ENCODE measurements around the gene ANKRD44.
A peak's percentile ranks its signal among the peaks of the same experiment; 100 is the strongest.

Gene ANKRD44

DNA sequence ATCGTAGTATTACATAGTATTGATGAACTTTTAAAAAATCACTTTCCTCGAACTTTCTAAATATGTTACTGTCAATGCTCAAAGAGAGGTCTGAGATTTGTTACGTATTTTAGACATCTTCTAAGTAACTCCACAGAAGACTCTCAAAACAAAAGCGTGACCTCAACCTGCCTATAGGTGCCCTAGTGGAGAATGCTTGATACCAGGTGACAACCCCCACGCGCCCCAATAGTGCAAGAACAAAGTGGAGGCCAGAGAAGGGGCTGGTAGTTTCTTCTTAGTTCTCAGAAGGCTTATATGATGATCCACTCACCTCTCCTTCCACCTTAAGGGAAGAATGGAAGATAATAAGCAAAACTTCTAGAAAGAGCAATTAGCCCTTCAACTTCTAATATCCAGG lies 102.6 kb downstream of the ANKRD44 start:
- no peak for TF ChIP-seq EZH2 (IDR thresholded peaks at IDR 0.05; ENCODE audit: borderline replicate concordance, low read length)
- TF ChIP-seq, protein P1, sequence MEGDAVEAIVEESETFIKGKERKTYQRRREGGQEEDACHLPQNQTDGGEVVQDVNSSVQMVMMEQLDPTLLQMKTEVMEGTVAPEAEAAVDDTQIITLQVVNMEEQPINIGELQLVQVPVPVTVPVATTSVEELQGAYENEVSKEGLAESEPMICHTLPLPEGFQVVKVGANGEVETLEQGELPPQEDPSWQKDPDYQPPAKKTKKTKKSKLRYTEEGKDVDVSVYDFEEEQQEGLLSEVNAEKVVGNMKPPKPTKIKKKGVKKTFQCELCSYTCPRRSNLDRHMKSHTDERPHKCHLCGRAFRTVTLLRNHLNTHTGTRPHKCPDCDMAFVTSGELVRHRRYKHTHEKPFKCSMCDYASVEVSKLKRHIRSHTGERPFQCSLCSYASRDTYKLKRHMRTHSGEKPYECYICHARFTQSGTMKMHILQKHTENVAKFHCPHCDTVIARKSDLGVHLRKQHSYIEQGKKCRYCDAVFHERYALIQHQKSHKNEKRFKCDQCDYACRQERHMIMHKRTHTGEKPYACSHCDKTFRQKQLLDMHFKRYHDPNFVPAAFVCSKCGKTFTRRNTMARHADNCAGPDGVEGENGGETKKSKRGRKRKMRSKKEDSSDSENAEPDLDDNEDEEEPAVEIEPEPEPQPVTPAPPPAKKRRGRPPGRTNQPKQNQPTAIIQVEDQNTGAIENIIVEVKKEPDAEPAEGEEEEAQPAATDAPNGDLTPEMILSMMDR (IDR thresholded peaks at IDR 0.05; ENCODE audit: low read length) = peak; percentile 20; the same call in 1 of the 2 replicates
- Histone ChIP-seq H3K27ac (ENCODE audit: low read depth, low read length, poor library complexity, severe bottlenecking) (peak overlapping the region; percentile 68), H4K20me1 (ENCODE audit: insufficient read depth, low read length) (no peaks in the 10 kb centered on the region), H3K9ac (ENCODE audit: low read length) (peak overlapping the region; percentile 40; the same call in 1 of the 2 replicates), H2AFZ (ENCODE audit: low read length) (no peak overlapping the region), H3K27me3 (ENCODE audit: insufficient read depth, low read length) (no peaks in the 10 kb centered on the region), H3K79me2 (ENCODE audit: insufficient read depth, low read length) (peaks cover 9% of the 10 kb centered on the region), H3F3A (ENCODE audit: insufficient read depth, low read length) (no peaks in the 10 kb centered on the region), H3K4me3 (ENCODE audit: low read depth, low read length, poor library complexity, severe bottlenecking) (peak overlapping the region; percentile 16), H3K36me3 (ENCODE audit: insufficient read depth, low read length) (peaks cover 17% of the 10 kb centered on the region; the same call in 1 of the 2 replicates), H3K9me2 (ENCODE audit: low read depth, low read length) (no peaks in the 10 kb centered on the region), H3K9me3 (ENCODE audit: low read length) (no peaks in the 10 kb centered on the region), H3K4me1 (ENCODE audit: insufficient read depth, low read length, severe bottlenecking) (peaks cover 78% of the 10 kb centered on the region), H3K4me2 (ENCODE audit: low read length) (peak overlapping the region; percentile 59)

GRCh38 chr2:197207598-197207997 lies 103.0 kb downstream of the ANKRD44 start:
- Histone ChIP-seq H4K20me1 (ENCODE audit: insufficient read depth, low read length) (no peaks in the 10 kb centered on the region), H3K4me2 (ENCODE audit: low read length) (peak overlapping the region; percentile 59), H3K9me3 (ENCODE audit: low read length) (no peaks in the 10 kb centered on the region), H3K4me1 (ENCODE audit: insufficient read depth, low read length, severe bottlenecking) (peaks cover 74% of the 10 kb centered on the region), H3K27me3 (ENCODE audit: insufficient read depth, low read length) (no peaks in the 10 kb centered on the region), H2AFZ (ENCODE audit: low read length) (no peak overlapping the region), H3F3A (ENCODE audit: insufficient read depth, low read length) (no peaks in the 10 kb centered on the region), H3K79me2 (ENCODE audit: insufficient read depth, low read length) (peaks cover 9% of the 10 kb centered on the region), H3K36me3 (ENCODE audit: insufficient read depth, low read length) (peaks cover 22% of the 10 kb centered on the region; the same call in 1 of the 2 replicates), H3K9ac (ENCODE audit: low read length) (peak overlapping the region; percentile 40; the same call in 1 of the 2 replicates), H3K27ac (ENCODE audit: low read depth, low read length, poor library complexity, severe bottlenecking) (peak overlapping the region; percentile 68), H3K9me2 (ENCODE audit: low read depth, low read length) (no peaks in the 10 kb centered on the region), H3K4me3 (ENCODE audit: low read depth, low read length, poor library complexity, severe bottlenecking) (peak overlapping the region; percentile 16)
- TF ChIP-seq EZH2 (IDR thresholded peaks at IDR 0.05; ENCODE audit: borderline replicate concordance, low read length) = no peak
- TF ChIP-seq, protein P1 (IDR thresholded peaks at IDR 0.05; ENCODE audit: low read length) = no peak

GRCh38 chr2:197207106-197207505 lies 103.5 kb downstream of the ANKRD44 start:
- no peaks in the 10 kb centered on the region for H3K9me3 ChIP-seq (ENCODE audit: low read length)
- TF ChIP-seq, protein P1 (IDR thresholded peaks at IDR 0.05; ENCODE audit: low read length) = no peak
- TF ChIP-seq EZH2 (IDR thresholded peaks at IDR 0.05; ENCODE audit: borderline replicate concordance, low read length) = no peak
- peaks cover 22% of the 10 kb centered on the region; the same call in 1 of the 2 replicates for H3K36me3 ChIP-seq (ENCODE audit: insufficient read depth, low read length)
- H3K4me1 ChIP-seq (ENCODE audit: insufficient read depth, low read length, severe bottlenecking) = peaks cover 73% of the 10 kb centered on the region
- peak overlapping the region; percentile 68 for H3K27ac ChIP-seq (ENCODE audit: low read depth, low read length, poor library complexity, severe bottlenecking)
- no peak overlapping the region for H3K4me3 ChIP-seq (ENCODE audit: low read depth, low read length, poor library complexity, severe bottlenecking)
- no peak overlapping the region for H2AFZ ChIP-seq (ENCODE audit: low read length)
- peak overlapping the region; percentile 59 for H3K4me2 ChIP-seq (ENCODE audit: low read length)
- H3K79me2 ChIP-seq (ENCODE audit: insufficient read depth, low read length) = peaks cover 9% of the 10 kb centered on the region
- no peaks in the 10 kb centered on the region for H4K20me1 ChIP-seq (ENCODE audit: insufficient read depth, low read length)
- H3F3A ChIP-seq (ENCODE audit: insufficient read depth, low read length) = no peaks in the 10 kb centered on the region
- no peaks in the 10 kb centered on the region for H3K9me2 ChIP-seq (ENCODE audit: low read depth, low read length)
- H3K27me3 ChIP-seq (ENCODE audit: insufficient read depth, low read length) = no peaks in the 10 kb centered on the region
- H3K9ac ChIP-seq (ENCODE audit: low read length) = peak overlapping the region; percentile 40; the same call in 1 of the 2 replicates
